IMR-90 (cell line): ENCODE data around the gene SART1.

Experiments
- CTCF ChIP-seq: conservative IDR thresholded peaks from 2 replicates; pipeline ENCODE4 v1.5.1; 2012; ENCODE audit warnings: mild to moderate bottlenecking, low read depth, low read length, improper control_type of control experiment
- MAFK ChIP-seq: IDR thresholded peaks from 2 replicates; pipeline ENCODE4 v1.6.1; 2012; ENCODE audit warnings: low read depth, low read length, improper control_type of control experiment

GRCh38 chr11:66012946-66013761 lies 51.6 kb downstream of the SART1 start:
- TF ChIP-seq MAFK (no peak), CTCF (no peak)
